Smooth muscle cell (in vitro differentiated cells): ENCODE results near the gene LARGE1. TPM values are rescaled to one million over a fixed set of nuclear protein-coding genes. Genes with fewer than 3 reads are reported as not detected.

Experiments
- DNase-seq: peaks from one replicate; lab custom pipeline; 2025; ENCODE audit not compliant: unreplicated experiment; lab: John Stamatoyannopoulos, UW
- H2AFZ ChIP-seq: fragments of 200-600 bp; sonication (generic); 2 replicates; pipeline ENCODE4 v1.6.0; 2016; ENCODE audit warnings: antibody characterized with exemption, low read depth, mild to moderate bottlenecking
- H3F3A ChIP-seq: fragments of 200-600 bp; sonication (generic); 2 replicates; pipeline ENCODE4 v1.6.0; 2017; ENCODE audit warnings: antibody characterized with exemption, low read depth
- H3K27ac ChIP-seq: fragments of 200-600 bp; sonication (generic); 2 replicates; pipeline ENCODE4 v1.5.1; 2016; ENCODE audit warnings: low read depth, mild to moderate bottlenecking
- H3K27me3 ChIP-seq: fragments of 200-600 bp; sonication (generic); 2 replicates; pipeline ENCODE4 v1.6.1; 2016; ENCODE audit warnings: low read depth, mild to moderate bottlenecking
- H3K36me3 ChIP-seq: fragments of 200-600 bp; sonication (generic); 2 replicates; pipeline ENCODE4 v1.5.1; 2016; ENCODE audit warnings: low read depth
- H3K4me1 ChIP-seq: fragments of 200-600 bp; sonication (generic); 2 replicates; pipeline ENCODE4 v1.5.1; 2016; ENCODE audit warnings: low read depth
- H3K4me2 ChIP-seq: fragments of 200-600 bp; sonication (generic); 2 replicates; pipeline ENCODE4 v1.6.0; 2016; ENCODE audit warnings: mild to moderate bottlenecking
- H3K4me3 ChIP-seq: fragments of 200-600 bp; sonication (generic); 2 replicates; pipeline ENCODE4 v1.5.1; 2016; ENCODE audit warnings: mild to moderate bottlenecking
- H3K79me2 ChIP-seq: fragments of 200-600 bp; sonication (generic); 2 replicates; pipeline ENCODE4 v1.6.0; 2016; ENCODE audit warnings: low read depth, mild to moderate bottlenecking
- H3K9ac ChIP-seq: fragments of 200-600 bp; sonication (generic); 2 replicates; pipeline ENCODE4 v1.6.0; 2016; ENCODE audit warnings: low read depth
- H3K9me3 ChIP-seq: fragments of 200-600 bp; sonication (generic); replicated peaks from 2 replicates; pipeline ENCODE4 v1.5.1; 2016; ENCODE audit warnings: low read depth
- H4K20me1 ChIP-seq: fragments of 200-600 bp; sonication (generic); 2 replicates; pipeline ENCODE4 v1.6.0; 2016; ENCODE audit warnings: low read depth
- WGBS: methylation state at CpG from one replicate; pipeline ENCODE4 v1.1.7; 2016; ENCODE audit warnings: low lambda C conversion rate; 5-methylcytosine and 5-hydroxymethylcytosine counted together
- polyA plus RNA-seq: library from polyadenylated mRNA; unstranded; fragments of >200 nt; fragmentation: Nextera tagmentation; extraction: Ambion mirVana; gene quantifications from 2 replicates; pipeline ENCODE4 v1.2.1, GENCODE V29; 2016
- total RNA-seq: library from RNA; depleted of rRNA; stranded (reverse); fragments of >200 nt; gene quantifications from 2 replicates; pipeline ENCODE4 v1.2.3, GENCODE V29; 2014
- TF ChIP-seq, protein P1 (sequence below): fragments of 200-600 bp; sonication (generic); IDR thresholded peaks from 2 replicates; pipeline ENCODE4 v1.5.1; 2017; ENCODE audit warnings: borderline replicate concordance, mild to moderate bottlenecking, antibody characterized with exemption; ENCODE audit not compliant: insufficient read depth, poor library complexity, severe bottlenecking

The LARGE1 gene
- total and polyA plus RNA-seq, 2 experiments from 2014 or later: 11.9 to 18.0 TPM

DNA sequence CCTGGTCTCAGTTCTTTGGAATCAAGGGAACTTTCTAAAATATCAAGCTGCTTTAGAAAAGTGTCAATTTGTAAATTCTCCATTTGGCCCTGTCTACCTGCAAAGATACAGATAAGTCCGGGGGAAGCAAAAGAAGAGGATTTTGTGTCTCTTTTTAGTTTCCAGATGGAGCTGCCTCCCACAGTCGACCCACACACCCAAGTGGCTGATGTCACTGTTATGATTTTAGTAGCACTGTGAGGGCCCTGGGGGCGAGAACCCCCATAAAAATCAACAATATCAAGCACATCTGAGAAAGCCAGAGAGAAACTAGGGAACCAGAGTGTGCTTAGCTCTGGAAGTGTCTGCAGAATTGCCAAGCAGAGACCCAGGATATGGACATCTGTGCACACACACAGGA lies 212.7 kb downstream of the LARGE1 start:
- Histone ChIP-seq H3F3A (no peaks in the 10 kb centered on the region), H3K36me3 (no peaks in the 10 kb centered on the region), H3K9me3 (no peaks in the 10 kb centered on the region), H3K9ac (no peak overlapping the region), H3K4me2 (no peak overlapping the region), H2AFZ (no peak overlapping the region), H3K4me1 (no peaks in the 10 kb centered on the region), H3K79me2 (no peaks in the 10 kb centered on the region), H3K27me3 (no peaks in the 10 kb centered on the region), H3K27ac (no peak overlapping the region), H4K20me1 (no peaks in the 10 kb centered on the region), H3K4me3 (no peak overlapping the region)
- TF ChIP-seq, protein P1, sequence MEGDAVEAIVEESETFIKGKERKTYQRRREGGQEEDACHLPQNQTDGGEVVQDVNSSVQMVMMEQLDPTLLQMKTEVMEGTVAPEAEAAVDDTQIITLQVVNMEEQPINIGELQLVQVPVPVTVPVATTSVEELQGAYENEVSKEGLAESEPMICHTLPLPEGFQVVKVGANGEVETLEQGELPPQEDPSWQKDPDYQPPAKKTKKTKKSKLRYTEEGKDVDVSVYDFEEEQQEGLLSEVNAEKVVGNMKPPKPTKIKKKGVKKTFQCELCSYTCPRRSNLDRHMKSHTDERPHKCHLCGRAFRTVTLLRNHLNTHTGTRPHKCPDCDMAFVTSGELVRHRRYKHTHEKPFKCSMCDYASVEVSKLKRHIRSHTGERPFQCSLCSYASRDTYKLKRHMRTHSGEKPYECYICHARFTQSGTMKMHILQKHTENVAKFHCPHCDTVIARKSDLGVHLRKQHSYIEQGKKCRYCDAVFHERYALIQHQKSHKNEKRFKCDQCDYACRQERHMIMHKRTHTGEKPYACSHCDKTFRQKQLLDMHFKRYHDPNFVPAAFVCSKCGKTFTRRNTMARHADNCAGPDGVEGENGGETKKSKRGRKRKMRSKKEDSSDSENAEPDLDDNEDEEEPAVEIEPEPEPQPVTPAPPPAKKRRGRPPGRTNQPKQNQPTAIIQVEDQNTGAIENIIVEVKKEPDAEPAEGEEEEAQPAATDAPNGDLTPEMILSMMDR: no peak
- 90% methylated on average over 3 of the region's 3 CpGs for WGBS
- DNase-seq: no peak

DNA sequence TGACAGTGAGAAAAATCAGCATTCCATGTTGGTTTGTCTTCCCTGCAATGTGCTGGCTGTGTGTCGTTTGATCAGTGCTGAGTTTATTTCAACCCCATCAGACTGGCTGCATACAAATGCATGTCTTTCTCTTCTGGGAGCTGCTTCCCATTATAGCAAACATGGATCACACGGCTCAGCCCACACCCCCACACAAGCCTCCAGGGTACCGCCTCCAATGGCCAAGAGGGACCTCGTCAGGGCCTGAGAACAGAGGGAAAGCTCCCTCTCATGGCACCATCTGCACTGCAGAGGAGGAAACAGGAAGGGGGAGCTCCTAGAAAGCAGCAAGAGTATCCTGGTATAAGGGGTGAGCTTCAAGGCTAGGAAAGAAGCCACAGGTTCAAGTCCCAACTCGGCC lies 214.2 kb downstream of the LARGE1 start:
- H3K79me2 ChIP-seq: no peaks in the 10 kb centered on the region
- H3F3A ChIP-seq: no peaks in the 10 kb centered on the region
- TF ChIP-seq, protein P1: no peak
- no peak overlapping the region for H3K27ac ChIP-seq
- H3K9me3 ChIP-seq: no peaks in the 10 kb centered on the region
- WGBS: 87% methylated on average over 5 of the region's 5 CpGs
- H3K36me3 ChIP-seq: no peaks in the 10 kb centered on the region
- no peaks in the 10 kb centered on the region for H4K20me1 ChIP-seq
- no peaks in the 10 kb centered on the region for H3K27me3 ChIP-seq
- H2AFZ ChIP-seq: no peak overlapping the region
- no peak for DNase-seq
- no peak overlapping the region for H3K4me2 ChIP-seq
- no peaks in the 10 kb centered on the region for H3K4me1 ChIP-seq
- H3K9ac ChIP-seq: no peak overlapping the region
- H3K4me3 ChIP-seq: no peak overlapping the region

DNA sequence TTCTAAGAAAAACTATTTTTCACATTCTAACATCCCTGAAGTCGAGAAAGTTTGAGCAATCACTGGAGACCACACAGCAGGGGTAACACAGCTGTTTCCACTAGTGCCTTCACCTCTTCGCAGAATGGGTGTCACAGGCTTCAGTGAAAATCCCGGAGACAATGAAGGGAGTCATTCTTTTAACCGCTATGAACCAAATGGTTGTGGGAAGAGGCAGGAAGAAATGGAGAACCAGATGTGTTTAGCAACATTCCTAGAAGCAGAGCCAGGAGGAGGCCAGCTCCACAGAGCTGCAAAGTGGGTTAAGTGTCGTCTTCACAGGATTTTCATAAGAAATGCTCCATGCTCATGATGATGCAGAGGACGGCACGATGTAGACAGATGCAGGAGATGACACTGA lies 221.1 kb downstream of the LARGE1 start:
- DNase-seq: no peak
- Histone ChIP-seq H3K9ac (no peak overlapping the region), H3K9me3 (no peaks in the 10 kb centered on the region), H3F3A (no peaks in the 10 kb centered on the region), H4K20me1 (peaks cover 8% of the 10 kb centered on the region), H3K27me3 (no peaks in the 10 kb centered on the region), H3K79me2 (no peaks in the 10 kb centered on the region), H3K4me1 (no peaks in the 10 kb centered on the region), H3K4me3 (no peak overlapping the region), H2AFZ (no peak overlapping the region), H3K27ac (no peak overlapping the region), H3K4me2 (no peak overlapping the region), H3K36me3 (no peaks in the 10 kb centered on the region)
- WGBS: 90% methylated on average over 7 of the region's 7 CpGs
- TF ChIP-seq, protein P1: no peak

DNA sequence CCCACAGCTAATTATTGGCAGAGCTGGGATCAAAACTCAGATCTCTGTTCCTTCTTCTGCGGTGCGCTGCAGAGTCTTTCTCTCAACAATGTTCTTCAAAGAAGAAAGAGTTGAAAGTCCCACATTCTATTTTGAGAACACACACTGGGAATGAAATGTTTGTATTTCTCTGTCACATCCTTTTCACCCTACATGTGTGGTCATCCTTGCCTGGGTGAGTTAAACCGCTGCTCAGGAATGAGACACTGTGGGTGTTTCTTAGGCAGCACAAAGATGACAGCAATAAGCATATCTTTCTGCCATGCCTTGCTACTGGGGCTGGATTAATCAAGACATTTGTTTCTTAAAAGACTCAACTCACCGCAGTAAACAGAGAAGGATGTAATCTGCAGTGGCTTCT lies 222.6 kb downstream of the LARGE1 start:
- Histone ChIP-seq H3K4me3 (no peak overlapping the region), H2AFZ (no peak overlapping the region), H3K4me2 (peak overlapping the region; percentile 49), H3F3A (no peaks in the 10 kb centered on the region), H3K27me3 (no peaks in the 10 kb centered on the region), H3K79me2 (no peaks in the 10 kb centered on the region), H3K27ac (no peak overlapping the region), H3K9me3 (no peaks in the 10 kb centered on the region), H3K9ac (no peak overlapping the region), H4K20me1 (peaks cover 8% of the 10 kb centered on the region), H3K4me1 (no peaks in the 10 kb centered on the region), H3K36me3 (no peaks in the 10 kb centered on the region)
- 44% methylated on average over 4 of the region's 4 CpGs for WGBS
- no peak for DNase-seq
- TF ChIP-seq, protein P1: no peak
